GM12872 (cell line): ENCODE results near the gene VSIG4.

Experiments used
- CTCF ChIP-seq: IDR thresholded peaks from 3 replicates; pipeline ENCODE4 v1.5.1; 2011; ENCODE audit warnings: low read depth, mild to moderate bottlenecking, low read length, moderate library complexity; ENCODE audit not compliant: insufficient read depth

Gene VSIG4

GRCh38 chrX:65999563-66000148, 40.2 kb downstream of the VSIG4 start:
- TF ChIP-seq CTCF = no peak

- TF ChIP-seq CTCF = no peak
These were observed 40.8 kb downstream of the VSIG4 start for GRCh38 chrX:65999029-65999562.

- no peak for TF ChIP-seq CTCF
These were observed 41.7 kb downstream of the VSIG4 start for GRCh38 chrX:65997978-65998717.

GRCh38 chrX:65994519-65995506, 45.1 kb downstream of the VSIG4 start:
- TF ChIP-seq CTCF = no peak

- no peak for TF ChIP-seq CTCF
These were observed 45.9 kb downstream of the VSIG4 start for GRCh38 chrX:65993915-65994460.

- no peak for TF ChIP-seq CTCF
These were observed 46.5 kb downstream of the VSIG4 start for GRCh38 chrX:65993332-65993731.

GRCh38 chrX:65990702-65991101, 49.2 kb downstream of the VSIG4 start:
- no peak for TF ChIP-seq CTCF
